WTC11 (cell line): Measurements from ENCODE around the gene OR2AE1. TPM values are rescaled to one million over a fixed set of nuclear protein-coding genes. Genes with fewer than 3 reads are reported as not detected.

Source experiments
- ATAC-seq: fragments of 200-7000 bp; cut with Tn5 transposase; 2 replicates; pipeline ENCODE4 v1.10.0; 2021; ENCODE audit warnings: mild to moderate bottlenecking, moderate library complexity
- CTCF ChIA-PET: fragments of 300-600 bp; sonication (Branson Sonifier 250); formaldehyde crosslinking; loops from one replicate; lab custom pipeline; 2021; ENCODE audit warnings: antibody characterized with exemption; lab: Charles Lee
- POLR2A ChIA-PET: fragments of 350-600 bp; sonication (Branson Sonifier 250); formaldehyde crosslinking; loops from one replicate; lab custom pipeline; 2021; ENCODE audit warnings: antibody characterized with exemption; lab: Charles Lee
- DNase-seq: peaks from one replicate; pipeline ENCODE4 v3.0.0; 2021; ENCODE audit warnings: low spot score
- H3K27ac Mint-ChIP-seq: 2 replicates; pipeline ENCODE4 v1.8.0; 2021; ENCODE audit warnings: mixed read lengths
- H3K27me3 Mint-ChIP-seq: 2 replicates; pipeline ENCODE4 v1.8.0; 2021; ENCODE audit warnings: low read depth, mild to moderate bottlenecking, moderate library complexity, mixed read lengths
- H3K36me3 Mint-ChIP-seq: 2 replicates; pipeline ENCODE4 v1.8.0; 2021; ENCODE audit warnings: mixed read lengths
- H3K4me1 Mint-ChIP-seq: 2 replicates; pipeline ENCODE4 v1.8.0; 2022; ENCODE audit warnings: mixed read lengths
- H3K4me3 Mint-ChIP-seq: 2 replicates; pipeline ENCODE4 v1.8.0; 2021; ENCODE audit warnings: mild to moderate bottlenecking, moderate library complexity, mixed read lengths
- H3K9me3 Mint-ChIP-seq: 2 replicates; pipeline ENCODE4 v1.8.0; 2021; ENCODE audit warnings: mixed read lengths
- CBFB ChIP-seq: sonication (generic); formaldehyde crosslinking; IDR thresholded peaks from 2 replicates; pipeline ENCODE4 v1.8.1; 2022; ENCODE audit warnings: mild to moderate bottlenecking, low read depth, missing genetic modification reagents
- E2F4 ChIP-seq: sonication (generic); formaldehyde crosslinking; IDR thresholded peaks from 2 replicates; pipeline ENCODE4 v1.8.1; 2022; ENCODE audit warnings: low read depth, mild to moderate bottlenecking, moderate library complexity, missing genetic modification reagents, borderline replicate concordance
- E2F5 ChIP-seq: sonication (generic); formaldehyde crosslinking; IDR thresholded peaks from 2 replicates; pipeline ENCODE4 v1.8.1; 2022; ENCODE audit warnings: mild to moderate bottlenecking, moderate library complexity, missing genetic modification reagents
- FOXK1 ChIP-seq: sonication (generic); formaldehyde crosslinking; IDR thresholded peaks from 2 replicates; pipeline ENCODE4 v1.8.0; 2022; ENCODE audit warnings: mild to moderate bottlenecking, moderate library complexity, missing genetic modification reagents
- GTF2I ChIP-seq: fragments of 250-450 bp; sonication (Bioruptor Pico); conservative IDR thresholded peaks from 2 replicates; pipeline ENCODE4 v1.4.0; 2021; ENCODE audit warnings: mild to moderate bottlenecking
- HMGXB4 ChIP-seq: sonication (generic); formaldehyde crosslinking; IDR thresholded peaks from 2 replicates; pipeline ENCODE4 v1.8.1; 2023; ENCODE audit warnings: mild to moderate bottlenecking, moderate library complexity, missing genetic modification reagents
- IRF1 ChIP-seq: sonication (generic); formaldehyde crosslinking; IDR thresholded peaks from 2 replicates; pipeline ENCODE4 v1.8.0; 2023; ENCODE audit warnings: missing genetic modification reagents
- IRF2 ChIP-seq: sonication (generic); formaldehyde crosslinking; IDR thresholded peaks from 2 replicates; pipeline ENCODE4 v1.8.0; 2022; ENCODE audit warnings: low read depth, missing genetic modification reagents, borderline replicate concordance
- NFE2L1 ChIP-seq: sonication (generic); formaldehyde crosslinking; IDR thresholded peaks from 2 replicates; pipeline ENCODE4 v1.8.1; 2023; ENCODE audit warnings: missing genetic modification reagents
- NR2C2 ChIP-seq: sonication (generic); formaldehyde crosslinking; IDR thresholded peaks from 2 replicates; pipeline ENCODE4 v1.8.0; 2022; ENCODE audit warnings: mild to moderate bottlenecking, missing genetic modification reagents
- NR3C1 ChIP-seq: sonication (generic); formaldehyde crosslinking; conservative IDR thresholded peaks from 2 replicates; pipeline ENCODE4 v1.8.1; 2023; ENCODE audit warnings: low read depth, mild to moderate bottlenecking, missing genetic modification reagents
- TCF7 ChIP-seq: sonication (generic); formaldehyde crosslinking; IDR thresholded peaks from 2 replicates; pipeline ENCODE4 v1.8.0; 2022; ENCODE audit warnings: mild to moderate bottlenecking, low read depth, missing genetic modification reagents, moderate library complexity
- TEAD1 ChIP-seq: sonication (generic); formaldehyde crosslinking; IDR thresholded peaks from 2 replicates; pipeline ENCODE4 v1.8.0; 2022; ENCODE audit warnings: mild to moderate bottlenecking, missing genetic modification reagents
- USF2 ChIP-seq: sonication (generic); formaldehyde crosslinking; IDR thresholded peaks from 2 replicates; pipeline ENCODE4 v1.8.1; 2023; ENCODE audit warnings: mild to moderate bottlenecking, missing genetic modification reagents, moderate library complexity
- ZNF121 ChIP-seq: sonication (generic); formaldehyde crosslinking; IDR thresholded peaks from 2 replicates; pipeline ENCODE4 v1.8.0; 2023; ENCODE audit warnings: missing genetic modification reagents
- ZNF219 ChIP-seq: sonication (generic); formaldehyde crosslinking; IDR thresholded peaks from 2 replicates; pipeline ENCODE4 v1.8.0; 2023; ENCODE audit warnings: missing genetic modification reagents, mild to moderate bottlenecking, borderline replicate concordance
- ZNF416 ChIP-seq: fragments of 250-450 bp; sonication (Bioruptor Pico); IDR thresholded peaks from 2 replicates; pipeline ENCODE4 v1.9.0; 2021; ENCODE audit warnings: mild to moderate bottlenecking, inconsistent platforms
- total RNA-seq: library from RNA; stranded (reverse); gene quantifications from 3 replicates; pipeline ENCODE4 v1.2.3, GENCODE V29; 2021

The OR2AE1 gene
- total RNA-seq, 1 experiment from 2014 or later: 0.15 TPM

- TF ChIP-seq NR2C2: peak; percentile 10; the same call in 1 of the 2 replicates
- no peak for TF ChIP-seq TEAD1
- no peak for TF ChIP-seq IRF1 (CRISPR knock-in tag)
- peak; percentile 17; the same call in 1 of the 2 replicates for TF ChIP-seq E2F5 (CRISPR knock-in tag)
- TF ChIP-seq ZNF416: no peak
These were observed 42.4 kb upstream of the OR2AE1 start, which contains the start of gene TRIM4 (continued) for GRCh38 chr7:99918959-99919813.

- Mint-ChIP-seq H3K4me1 (no peaks in the 10 kb centered on the region), H3K9me3 (0 out of 2 replicates have a peak, but pooled peaks cover 9% of the 10 kb centered on the region), H3K27me3 (no peaks in the 10 kb centered on the region; the same call in none of the 2 replicates), H3K27ac (no peak overlapping the region), H3K4me3 (no peak overlapping the region), H3K36me3 (peaks cover 14% of the 10 kb centered on the region)
- DNase-seq (no peak), ATAC-seq (no peak)
- TF ChIP-seq ZNF219 (CRISPR knock-in tag): no peak
- TF ChIP-seq NFE2L1 (CRISPR knock-in tag): no peak
- TF ChIP-seq NR3C1 (CRISPR knock-in tag): no peak
- no peak for TF ChIP-seq IRF2 (CRISPR knock-in tag)
- POLR2A ChIA-PET: no interaction called here
- CTCF ChIA-PET: no interaction called here
These were observed 34.1 kb upstream of the OR2AE1 start for GRCh38 chr7:99910976-99911375.

- ChIA-PET CTCF (no interaction called here), POLR2A (no interaction called here)
- TF ChIP-seq HMGXB4 (CRISPR knock-in tag) (no peak), CBFB (no peak), E2F4 (CRISPR knock-in tag) (no peak)
- H3K4me3 Mint-ChIP-seq: no peak overlapping the region
- no peaks in the 10 kb centered on the region for H3K4me1 Mint-ChIP-seq
- DNase-seq: no peak
- no peak overlapping the region for H3K27ac Mint-ChIP-seq
- H3K36me3 Mint-ChIP-seq: peaks cover 22% of the 10 kb centered on the region
- no peak for ATAC-seq
- H3K9me3 Mint-ChIP-seq: no peaks in the 10 kb centered on the region
- no peaks in the 10 kb centered on the region for H3K27me3 Mint-ChIP-seq
These were observed 24.7 kb upstream of the OR2AE1 start for GRCh38 chr7:99901581-99901980.

GRCh38 chr7:99899830-99900519 is 23.1 kb upstream of the OR2AE1 start:
- no peak for TF ChIP-seq FOXK1 (CRISPR knock-in tag)
- 0 out of 2 replicates have a peak, but pooled peaks have one; percentile 24 for TF ChIP-seq GTF2I
- TF ChIP-seq USF2 (CRISPR knock-in tag): no peak
- no peak for TF ChIP-seq TCF7 (CRISPR knock-in tag)
- TF ChIP-seq ZNF121 (CRISPR knock-in tag): peak; percentile 39; the same call in 1 of the 2 replicates
- TF ChIP-seq, all 79 proteins: peak for 2
- Mint-ChIP-seq H3K27me3 (no peaks in the 10 kb centered on the region), H3K9me3 (no peaks in the 10 kb centered on the region), H3K4me1 (no peaks in the 10 kb centered on the region), H3K36me3 (peaks cover 22% of the 10 kb centered on the region), H3K4me3 (no peak overlapping the region), H3K27ac (no peak overlapping the region)
- ChIA-PET POLR2A (no interaction called here), CTCF (no interaction called here)
- no peak for ATAC-seq
- no peak for DNase-seq
